ENCODE measurements around the gene TAF1C.

Gene TAF1C

GRCh38 chr16:84183911-84184591, 2.8 kb downstream of the TAF1C start:
- no peak for DNase-seq (ENCODE audit: low spot score)

- no peak for DNase-seq (ENCODE audit: low spot score)
Measured at GRCh38 chr16:84183572-84183875, 3.3 kb downstream of the TAF1C start.

- no peak for DNase-seq (ENCODE audit: low spot score)
Measured at GRCh38 chr16:84182680-84183571, 3.9 kb downstream of the TAF1C start.

- no peak for DNase-seq (ENCODE audit: low spot score)
Measured at GRCh38 chr16:84182104-84182503, 4.8 kb downstream of the TAF1C start.

DNA sequence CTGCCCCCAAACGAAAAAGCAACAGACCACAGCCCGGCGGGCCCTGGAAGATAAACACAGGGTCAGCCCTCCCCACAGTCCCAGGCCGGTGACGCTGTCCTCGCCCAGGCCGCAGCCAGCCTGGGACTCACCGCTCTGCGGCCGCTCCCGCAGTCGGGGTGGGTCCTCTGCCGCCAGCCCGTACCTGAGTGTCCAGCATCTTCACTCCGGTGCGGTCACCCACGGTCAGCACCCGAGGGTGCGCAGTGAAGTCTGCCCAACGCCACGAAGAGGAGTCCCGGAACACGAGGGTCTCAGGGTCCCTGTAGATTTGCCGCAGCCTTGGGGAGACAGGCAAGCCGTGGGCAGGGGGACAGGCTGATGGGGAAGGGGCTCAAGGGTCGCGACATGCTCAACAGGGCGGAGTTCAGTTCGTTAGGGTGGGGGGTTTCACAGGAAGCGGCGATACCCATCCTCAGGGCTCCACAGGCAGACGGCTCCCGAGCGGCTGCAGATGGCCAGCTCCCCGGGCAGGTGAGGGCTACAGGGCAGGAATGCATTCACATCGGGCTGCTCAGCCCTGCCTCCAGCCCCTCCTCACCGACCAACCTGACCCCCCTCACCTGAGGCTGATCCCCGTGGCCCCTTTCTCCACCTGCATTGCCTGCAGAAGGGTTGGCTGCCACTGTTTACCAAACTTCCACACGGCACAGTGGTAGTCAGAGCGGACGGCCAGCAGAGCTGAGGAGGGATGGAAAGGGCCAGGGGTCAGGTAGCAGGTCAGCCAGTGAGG, 5.5 kb downstream of the TAF1C start:
- DNase-seq (ENCODE audit: low spot score), result no peak

GRCh38 chr16:84180519-84181140, 6.2 kb downstream of the TAF1C start:
- no peak for DNase-seq (ENCODE audit: low spot score)

DNA sequence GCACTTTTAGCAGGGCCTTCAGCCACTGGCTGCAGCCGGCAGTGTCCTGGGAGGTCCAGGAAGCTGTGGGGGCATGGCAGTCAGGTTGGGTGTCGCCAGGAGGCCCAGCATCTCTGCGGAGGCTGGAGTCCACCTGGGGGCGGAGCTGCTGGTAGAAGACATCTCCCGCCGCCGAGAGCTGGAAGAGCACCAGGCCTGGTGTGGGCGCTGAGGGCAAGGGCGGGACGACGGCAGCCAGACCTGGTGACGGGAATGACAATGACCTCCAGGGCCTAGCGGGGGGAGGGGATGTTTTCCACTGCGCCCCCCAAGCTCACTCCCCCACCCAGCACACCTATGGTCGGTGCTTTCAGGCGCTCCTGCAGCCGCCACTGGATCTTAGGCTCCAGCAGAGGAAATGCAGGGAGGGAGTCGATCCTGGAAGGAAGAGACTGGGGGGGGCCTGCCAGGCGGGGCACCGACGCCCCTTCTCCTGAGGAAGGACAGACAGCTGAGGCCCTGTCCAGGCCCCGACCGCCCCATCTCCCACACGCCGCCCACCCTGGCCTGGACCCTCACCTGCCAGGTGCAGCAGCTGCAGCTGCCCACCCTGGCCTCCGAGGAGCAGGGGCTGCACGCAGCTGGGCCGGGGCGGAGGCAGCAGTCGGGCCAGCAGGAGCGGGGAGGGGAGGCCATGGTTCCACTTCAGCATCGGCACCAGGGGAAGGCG, 7.1 kb downstream of the TAF1C start:
- DNase-seq (ENCODE audit: low spot score), result no peak

DNA sequence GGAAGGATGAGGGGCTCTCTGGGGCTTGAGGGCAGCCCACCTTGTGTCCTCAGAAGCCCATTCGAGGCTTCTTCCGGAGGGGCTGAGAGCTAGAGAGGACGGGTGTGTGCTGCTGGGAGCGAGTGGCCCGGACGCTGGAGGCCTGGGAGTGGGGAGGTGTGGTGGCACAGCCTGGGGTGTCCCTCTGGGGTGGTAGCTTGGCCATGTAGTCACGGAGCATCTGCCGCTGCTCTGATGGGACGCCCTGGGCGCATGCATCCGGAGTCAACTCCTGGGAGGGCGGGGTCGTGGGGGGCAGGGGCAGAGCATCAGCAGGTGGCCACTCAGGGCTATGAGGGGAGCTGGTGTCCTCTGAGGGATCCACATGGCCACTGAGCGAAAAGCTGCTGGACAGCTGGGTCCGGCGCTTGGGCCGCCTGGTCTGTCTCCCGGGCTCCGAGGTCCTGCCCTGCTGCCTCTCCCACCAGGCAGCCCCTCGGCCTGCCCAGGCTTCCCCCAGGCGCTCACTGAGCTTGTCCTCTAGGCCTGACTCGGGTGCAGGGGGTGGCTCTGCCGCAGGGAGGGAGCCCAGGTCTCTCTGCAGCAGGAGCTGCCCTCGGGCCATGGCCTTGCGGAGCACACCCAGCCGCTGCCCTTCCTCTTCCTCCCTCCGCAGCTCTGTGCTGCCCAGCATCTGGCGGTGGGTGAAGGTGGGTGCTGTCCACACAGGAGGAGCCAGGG, 7.8 kb downstream of the TAF1C start:
- DNase-seq (ENCODE audit: low spot score), result no peak

DNA sequence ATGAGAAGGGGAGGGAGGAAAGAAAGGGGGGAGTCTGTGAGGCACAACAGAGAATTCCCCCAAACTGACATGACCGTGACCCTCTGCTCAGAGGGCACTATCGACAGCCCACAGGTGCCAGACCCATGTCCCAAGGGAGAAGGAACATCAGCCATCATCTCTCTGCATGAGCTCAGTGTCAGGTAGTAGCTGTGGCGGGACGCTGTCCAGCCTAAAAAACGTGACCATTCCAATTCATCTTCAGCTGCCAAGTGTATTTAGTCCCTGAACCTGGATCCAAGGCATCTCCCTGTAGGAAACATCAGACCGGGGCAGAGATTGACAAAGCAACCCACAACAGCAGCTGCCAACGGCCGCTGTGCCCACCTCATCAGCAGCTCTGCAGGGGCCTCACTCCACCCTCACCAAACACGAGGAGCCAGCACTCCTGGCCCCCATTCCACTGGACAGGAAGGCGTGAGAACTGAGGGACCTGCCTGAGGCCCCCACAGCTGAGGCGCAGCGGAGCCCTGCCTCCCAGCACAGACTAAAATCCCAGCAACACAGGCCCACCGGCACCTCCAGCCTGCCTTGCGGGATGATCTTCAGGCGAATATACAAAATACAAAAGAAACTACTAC, 8.6 kb downstream of the TAF1C start:
- no peak for DNase-seq (ENCODE audit: low spot score)

DNA sequence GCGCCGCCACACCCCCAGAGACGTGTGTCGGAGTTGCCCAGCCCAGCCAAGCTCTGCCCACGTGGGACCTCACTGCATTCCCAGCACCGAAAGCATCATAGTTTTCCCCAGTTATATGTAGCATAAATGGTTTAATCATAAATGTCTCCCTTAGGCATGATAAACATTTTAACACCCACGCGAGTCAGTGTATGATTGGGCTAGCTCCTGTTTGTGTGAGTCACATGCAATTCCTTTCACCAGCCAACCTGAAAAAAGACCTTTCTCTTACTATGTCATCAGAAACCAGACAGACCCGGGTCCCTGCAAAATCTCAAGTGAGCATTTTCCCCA, 9.2 kb downstream of the TAF1C start:
- no peak for DNase-seq (ENCODE audit: low spot score)

DNA sequence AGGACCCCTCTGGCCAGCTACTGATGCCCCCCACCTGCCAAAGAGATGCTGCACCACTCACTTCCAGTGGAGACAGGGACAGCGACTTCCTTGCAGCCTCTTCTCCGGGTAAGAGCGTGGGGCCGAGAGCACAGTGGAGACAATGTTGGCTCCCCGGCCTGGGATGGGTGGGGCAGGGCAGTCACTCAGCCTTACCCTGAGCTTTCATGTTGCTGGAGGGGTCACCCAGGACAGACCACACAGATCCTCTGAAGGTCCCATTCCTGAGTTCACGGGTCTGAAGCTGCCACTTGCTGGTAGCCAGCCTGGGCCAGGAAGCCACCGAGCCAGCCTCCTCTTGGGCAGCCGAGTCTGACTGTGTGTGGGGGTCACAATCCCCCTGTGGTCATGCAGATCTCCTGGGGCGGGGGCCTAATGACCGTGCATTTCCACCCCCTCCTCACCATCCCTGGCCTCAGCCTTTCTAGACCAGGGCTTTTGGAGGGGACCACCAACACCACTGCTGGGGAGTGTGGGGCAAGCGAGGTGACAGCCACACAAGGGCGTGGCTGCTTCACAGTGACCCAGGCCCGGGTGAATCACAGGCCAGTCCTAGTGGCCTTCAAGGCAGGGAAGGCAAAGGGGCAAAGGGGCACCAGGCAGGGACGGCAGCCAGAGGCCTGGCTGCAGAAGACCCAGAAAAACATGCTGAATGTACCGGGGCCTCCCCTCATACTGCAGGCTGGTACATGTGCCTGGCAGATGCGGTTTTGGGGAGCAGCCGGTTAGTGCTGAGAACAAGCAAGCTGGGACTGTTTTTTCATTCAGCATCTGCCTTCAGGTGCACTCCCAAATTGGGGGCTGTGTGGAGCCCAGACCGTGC, 10.4 kb downstream of the TAF1C start:
- DNase-seq (ENCODE audit: low spot score), result no peak

DNA sequence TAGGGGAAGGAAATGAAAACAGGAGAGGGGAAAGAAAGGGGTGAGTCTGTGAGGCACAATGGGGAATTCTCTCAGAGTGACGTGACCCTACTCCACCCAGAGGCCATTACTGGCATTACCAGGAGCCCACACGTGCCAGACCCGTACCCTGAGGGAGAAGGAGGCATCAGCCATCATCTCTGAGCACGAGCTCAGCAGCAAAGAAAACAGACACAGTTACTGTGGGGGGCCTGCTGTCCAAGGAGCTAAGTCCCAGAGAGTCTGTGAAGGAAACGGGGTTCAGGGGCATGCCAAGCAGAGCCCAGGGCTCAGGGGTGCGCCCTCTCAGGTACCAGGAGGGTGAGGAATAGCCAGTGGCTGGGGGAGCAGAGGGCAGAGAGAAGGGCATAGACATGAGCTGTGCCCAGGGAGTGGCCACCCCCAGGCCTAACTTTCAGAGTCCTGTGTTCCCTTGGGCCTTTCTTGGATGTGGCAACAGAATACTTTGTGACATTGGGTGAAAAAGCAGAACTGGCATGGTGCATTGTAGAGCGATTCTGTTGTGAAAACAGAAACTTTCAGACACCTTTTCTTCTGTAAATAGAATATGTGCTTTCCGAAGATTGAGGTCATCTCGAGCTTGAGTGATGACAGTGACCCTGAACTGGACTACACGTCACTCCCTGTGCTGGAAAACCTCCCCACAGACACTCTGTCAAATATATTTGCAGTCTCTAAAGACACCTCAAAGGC, 11.3 kb downstream of the TAF1C start:
- DNase-seq (ENCODE audit: low spot score), result peak; percentile 78

DNA sequence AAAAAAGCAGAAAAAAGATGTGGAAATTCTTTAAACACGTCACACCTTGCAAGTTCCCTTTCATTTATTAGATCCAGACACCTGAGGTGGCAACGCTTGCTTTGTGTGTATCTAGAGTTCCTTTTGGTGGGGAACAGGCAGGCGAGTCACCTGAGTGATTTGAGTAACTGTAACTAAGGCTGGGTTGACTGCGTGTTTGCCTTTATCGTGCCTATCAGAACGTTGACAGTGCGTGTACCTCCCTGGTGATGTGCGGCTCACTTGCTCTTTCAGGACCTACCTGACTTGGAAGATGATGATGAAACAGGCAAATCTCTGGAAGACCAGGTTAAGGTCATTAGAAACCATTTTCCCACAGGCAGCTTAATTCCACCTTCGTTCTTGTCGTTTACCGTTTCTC, 12.5 kb downstream of the TAF1C start:
- no peak for DNase-seq (ENCODE audit: low spot score)

- no peak for DNase-seq (ENCODE audit: low spot score)
Measured at GRCh38 chr16:84169765-84170310, 17.0 kb downstream of the TAF1C start.

DNA sequence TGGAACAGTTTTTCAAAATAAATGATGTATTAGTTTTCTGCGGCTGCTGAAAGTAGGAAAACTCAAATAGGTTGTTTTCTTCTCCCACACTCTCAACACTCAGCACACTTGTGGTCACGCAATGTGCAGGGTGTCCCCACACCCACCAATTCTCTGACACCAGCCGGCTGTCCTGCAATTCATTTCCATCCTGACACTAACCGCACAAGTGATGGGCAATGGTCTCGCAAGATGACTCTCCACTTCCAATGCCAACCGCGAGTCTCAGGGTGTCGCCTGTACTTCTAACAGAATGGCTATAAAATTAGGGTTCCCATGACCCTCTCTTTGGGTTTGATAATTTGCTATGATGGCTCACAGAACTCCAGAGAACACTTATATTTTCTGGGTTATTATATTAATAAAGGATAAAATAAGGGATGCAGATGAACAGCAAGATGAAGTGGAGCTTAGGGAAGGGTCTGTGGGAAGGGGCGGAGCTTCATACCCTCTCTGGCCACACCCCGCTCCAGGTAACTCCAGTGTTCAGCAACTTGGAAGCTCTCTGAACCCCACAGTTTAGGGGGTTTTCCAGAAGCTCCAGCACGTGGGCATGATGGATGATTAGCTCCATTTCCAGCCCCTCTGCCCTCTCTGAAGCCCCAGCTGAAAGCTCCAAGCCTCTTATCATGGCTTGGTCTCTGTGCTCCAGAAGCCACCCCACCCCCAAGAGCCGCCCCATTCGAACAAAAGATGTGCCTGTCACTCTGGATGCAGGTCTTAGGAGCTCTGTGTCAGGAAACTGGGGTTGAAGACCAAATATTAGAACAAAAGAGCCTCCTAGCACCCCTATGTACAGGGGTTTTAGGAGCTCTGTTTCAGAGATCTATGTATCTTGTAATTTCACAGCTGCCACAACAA, 19.8 kb downstream of the TAF1C start:
- no peak for DNase-seq (ENCODE audit: low spot score)

DNA sequence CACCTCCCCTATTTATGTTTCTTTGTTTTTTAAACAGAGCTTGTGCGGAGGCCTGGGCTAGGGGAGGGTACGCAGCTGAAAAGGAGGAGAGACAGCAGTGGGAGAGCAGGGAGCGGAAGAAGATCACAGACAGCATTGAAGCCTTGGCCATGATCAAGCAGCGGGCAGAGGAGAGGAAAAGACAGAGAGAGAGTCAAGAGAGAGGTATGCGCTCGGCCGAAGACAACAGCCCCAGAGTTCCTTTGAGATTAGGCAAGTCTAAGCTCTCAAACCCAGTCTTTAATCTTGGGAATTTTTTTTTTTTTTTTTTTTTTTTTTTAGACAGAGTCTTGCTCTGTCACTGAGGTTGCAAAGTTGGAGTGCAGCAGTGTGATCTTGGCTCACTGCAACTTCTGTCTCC, 21.1 kb downstream of the TAF1C start:
- DNase-seq (ENCODE audit: low spot score), result no peak

DNA sequence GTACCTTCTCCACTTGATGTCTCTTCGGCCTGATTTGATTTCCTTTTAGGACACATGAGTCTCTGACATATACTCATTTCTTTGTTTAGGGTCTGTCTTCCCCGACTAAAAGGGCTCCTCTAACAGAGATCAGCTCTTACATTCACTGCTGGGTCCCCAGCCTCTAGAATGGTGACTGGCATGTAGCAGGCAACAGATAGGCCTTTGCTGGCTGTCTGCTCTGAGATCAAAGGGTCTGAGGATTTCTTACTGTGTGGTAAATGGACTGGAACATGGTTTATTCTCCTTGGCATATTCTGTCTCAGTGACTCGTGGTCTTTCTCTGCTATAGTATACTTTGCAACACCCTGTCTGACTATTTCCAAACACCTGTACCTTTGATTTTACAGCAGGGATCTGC, 25.1 kb downstream of the TAF1C start:
- DNase-seq (ENCODE audit: low spot score), result no peak

DNA sequence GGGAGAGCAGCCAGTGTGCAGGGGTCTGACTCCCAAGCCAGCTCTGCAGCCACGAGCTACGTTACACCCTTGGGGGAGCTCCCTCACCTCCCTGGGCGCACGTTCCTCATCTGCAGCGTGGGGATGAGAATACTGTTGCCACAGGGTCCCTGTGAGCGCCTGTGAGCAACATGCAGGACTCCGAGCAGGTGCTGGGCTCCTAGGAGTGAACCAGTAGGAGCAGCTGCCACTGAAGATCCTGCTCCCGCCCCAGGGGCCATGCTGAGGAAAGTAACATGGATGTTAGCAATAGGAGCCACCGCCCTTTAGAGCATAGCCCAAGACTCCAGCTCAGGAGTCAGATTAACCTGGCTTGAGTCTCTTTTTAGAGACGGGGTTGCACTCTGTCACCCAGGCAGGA, 25.8 kb downstream of the TAF1C start:
- no peak for DNase-seq (ENCODE audit: low spot score)
